ENCODE data around the gene RAET1L.
"Not testable (repeated sequence)": the region's sequence is repeated elsewhere in the genome, so short reads cannot be mapped to it uniquely, and the experiment has no call there.

Gene RAET1L

DNA sequence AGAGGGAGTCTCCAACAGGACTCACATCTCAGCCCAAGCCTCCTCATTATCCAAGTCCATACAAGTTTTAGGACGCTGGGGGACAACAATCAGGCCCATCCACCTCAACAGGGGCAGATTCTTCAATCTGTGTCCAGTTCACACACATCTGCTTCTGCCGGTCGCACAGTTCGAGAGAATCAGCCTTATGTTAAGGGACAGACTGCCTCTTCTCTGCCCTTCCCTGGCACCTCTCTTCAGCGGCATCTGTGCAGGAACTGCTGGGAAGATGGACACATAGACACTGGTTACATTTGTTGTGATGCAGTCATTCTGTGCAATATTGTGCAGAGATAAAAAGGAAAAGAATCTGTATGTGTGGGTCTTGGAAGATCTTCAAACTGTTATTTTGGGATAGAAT, 40.6 kb downstream of the RAET1L start:
- Histone ChIP-seq H3K27ac (ENCODE audit: low read depth, low read length) (no peak overlapping the region), H3K9ac (ENCODE audit: low read length in 5 of 5) (no peak overlapping the region), H3K4me3 (ENCODE audit: low read depth in 1 of 5, low read length in 5 of 5) (no peak overlapping the region), H3K4me1 (ENCODE audit: control insufficient read depth in 5 of 5, insufficient read depth in 5 of 5, low read length in 5 of 5) (peaks cover 0 to 3% (median 0%) of the 10 kb centered on the region in 5 donors), H3K36me3 (ENCODE audit: control insufficient read depth in 5 of 5, insufficient read depth in 5 of 5, low read length in 5 of 5) (no peaks in the 10 kb centered on the region), H3K27me3 (ENCODE audit: control insufficient read depth in 5 of 5, insufficient read depth in 4 of 5, low read length in 5 of 5) (peaks cover 41 to 74% (median 56%) of the 10 kb centered on the region in 5 donors), H3K9me3 (ENCODE audit: control insufficient read depth in 5 of 5, low read length in 5 of 5) (peaks cover 7 to 19% (median 15%) of the 10 kb centered on the region in 5 donors)

DNA sequence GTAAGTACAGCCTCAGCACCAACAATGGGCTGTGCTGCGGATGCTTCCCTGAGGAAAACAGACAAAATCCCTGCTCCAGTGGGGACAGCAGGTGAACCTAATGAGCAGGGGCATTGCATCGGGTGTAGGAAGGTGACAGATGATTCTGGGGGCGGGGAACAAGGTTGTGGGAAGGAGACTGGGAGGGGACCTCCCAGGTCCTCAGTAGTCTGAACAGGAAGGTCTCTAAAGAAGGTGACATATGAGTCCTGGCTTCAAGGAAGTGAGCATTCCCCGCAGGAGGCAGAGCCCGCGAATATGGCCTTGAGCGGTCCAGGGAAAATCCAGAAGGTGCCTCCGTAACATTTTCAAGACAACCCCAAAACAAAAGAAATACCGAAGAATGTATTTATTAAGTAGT, 42.2 kb downstream of the RAET1L start:
- Histone ChIP-seq H3K9ac (ENCODE audit: low read length in 5 of 5) (no peak overlapping the region), H3K27me3 (ENCODE audit: control insufficient read depth in 5 of 5, insufficient read depth in 4 of 5, low read length in 5 of 5) (peaks cover 26 to 62% (median 47%) of the 10 kb centered on the region in 5 donors)

DNA sequence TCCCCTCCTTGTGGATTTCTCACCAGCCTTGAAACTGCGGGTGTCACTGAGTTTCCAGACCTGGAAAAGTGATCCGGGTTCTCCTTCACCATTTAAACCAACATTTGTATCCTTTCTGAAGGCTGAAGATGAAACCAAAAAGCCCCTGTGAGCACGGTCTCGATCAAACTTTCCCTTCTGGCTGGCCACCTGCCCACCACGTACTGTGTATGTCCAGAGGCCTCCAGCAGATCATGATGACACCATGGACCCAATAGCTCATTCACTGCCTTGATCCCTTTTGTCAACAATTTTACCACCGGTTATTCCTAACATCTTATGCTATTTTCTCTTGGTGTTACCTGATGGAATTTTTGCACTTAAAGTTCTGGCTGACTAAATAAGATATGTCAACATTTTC, 46.0 kb downstream of the RAET1L start:
- Histone ChIP-seq H3K9me3 (ENCODE audit: control insufficient read depth in 5 of 5, low read length in 5 of 5) (peaks cover 0 to 3% (median 0%) of the 10 kb centered on the region in 5 donors), H3K36me3 (ENCODE audit: control insufficient read depth in 5 of 5, insufficient read depth in 5 of 5, low read length in 5 of 5) (no peaks in the 10 kb centered on the region), H3K4me1 (ENCODE audit: control insufficient read depth in 5 of 5, insufficient read depth in 5 of 5, low read length in 5 of 5) (no peaks in the 10 kb centered on the region), H3K4me3 (ENCODE audit: low read depth in 1 of 5, low read length in 5 of 5) (no peak overlapping the region), H3K9ac (ENCODE audit: low read length in 5 of 5) (no peak overlapping the region), H3K27me3 (ENCODE audit: control insufficient read depth in 5 of 5, insufficient read depth in 4 of 5, low read length in 5 of 5) (peaks cover 5 to 48% (median 20%) of the 10 kb centered on the region in 5 donors), H3K27ac (ENCODE audit: low read depth, low read length) (no peak overlapping the region)

More for the DNA sequence above, 42.2 kb downstream of the RAET1L start:
- Histone ChIP-seq H3K4me1 (ENCODE audit: control insufficient read depth in 5 of 5, insufficient read depth in 5 of 5, low read length in 5 of 5) (no peaks in the 10 kb centered on the region), H3K9me3 (ENCODE audit: control insufficient read depth in 5 of 5, low read length in 5 of 5) (peaks cover under 1 to 10% (median 7%) of the 10 kb centered on the region in 5 donors), H3K27ac (ENCODE audit: low read depth, low read length) (no peak overlapping the region), H3K4me3 (ENCODE audit: low read depth in 1 of 5, low read length in 5 of 5) (no peak overlapping the region), H3K36me3 (ENCODE audit: control insufficient read depth in 5 of 5, insufficient read depth in 5 of 5, low read length in 5 of 5) (no peaks in the 10 kb centered on the region)

DNA sequence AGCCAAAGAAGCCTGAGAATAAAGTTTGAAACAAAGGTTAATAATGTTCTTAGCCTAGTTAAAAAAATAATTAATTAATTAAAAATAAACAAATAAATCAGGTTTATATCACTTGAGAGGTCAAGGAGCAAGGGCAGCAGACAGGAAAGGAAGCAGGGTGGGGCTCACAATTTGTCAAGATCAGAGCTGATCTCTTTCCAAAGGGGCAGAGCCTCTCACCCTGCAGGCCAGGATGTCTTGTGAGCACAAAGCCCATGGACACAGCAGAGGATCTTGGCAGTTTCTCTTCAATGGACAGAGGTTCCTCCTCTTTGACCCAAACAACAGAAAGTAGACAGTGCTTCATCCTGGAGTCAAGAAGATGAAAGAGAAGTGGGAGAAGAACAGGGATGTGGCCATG, 46.7 kb downstream of the RAET1L start:
- H3K36me3 ChIP-seq (ENCODE audit: control insufficient read depth in 5 of 5, insufficient read depth in 5 of 5, low read length in 5 of 5): no peaks in the 10 kb centered on the region
- H3K9ac ChIP-seq (ENCODE audit: low read length in 5 of 5): no peak overlapping the region
- H3K4me1 ChIP-seq (ENCODE audit: control insufficient read depth in 5 of 5, insufficient read depth in 5 of 5, low read length in 5 of 5): no peaks in the 10 kb centered on the region
- H3K4me3 ChIP-seq (ENCODE audit: low read depth in 1 of 5, low read length in 5 of 5): no peak overlapping the region
- peaks cover 5 to 49% (median 21%) of the 10 kb centered on the region in 5 donors for H3K27me3 ChIP-seq (ENCODE audit: control insufficient read depth in 5 of 5, insufficient read depth in 4 of 5, low read length in 5 of 5)
- no peak overlapping the region for H3K27ac ChIP-seq (ENCODE audit: low read depth, low read length)
- H3K9me3 ChIP-seq (ENCODE audit: control insufficient read depth in 5 of 5, low read length in 5 of 5): peaks cover 0 to 3% (median 0%) of the 10 kb centered on the region in 5 donors

DNA sequence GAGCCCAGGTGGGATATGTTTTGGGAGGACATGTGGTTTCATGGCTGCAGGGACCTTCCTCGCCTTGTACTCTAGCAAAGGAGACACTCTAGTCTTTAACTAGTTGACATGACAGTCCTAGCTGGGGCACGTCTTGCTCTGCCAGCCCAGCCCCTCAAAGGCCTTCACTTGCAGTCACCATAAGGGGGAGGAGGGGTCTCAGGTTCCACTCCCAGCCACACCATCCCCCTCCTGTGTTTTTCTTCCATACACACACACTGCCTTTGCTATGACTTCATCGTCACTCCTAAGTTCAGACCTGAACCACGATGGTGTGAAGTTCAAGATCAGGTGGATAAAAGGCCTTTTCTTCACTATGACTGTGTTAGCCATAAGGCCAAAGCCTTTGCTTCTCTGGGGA, 48.1 kb downstream of the RAET1L start:
- Histone ChIP-seq H3K9ac (ENCODE audit: low read length in 5 of 5) (no peak overlapping the region), H3K4me1 (ENCODE audit: control insufficient read depth in 5 of 5, insufficient read depth in 5 of 5, low read length in 5 of 5) (no peaks in the 10 kb centered on the region), H3K4me3 (ENCODE audit: low read depth in 1 of 5, low read length in 5 of 5) (no peak overlapping the region), H3K36me3 (ENCODE audit: control insufficient read depth in 5 of 5, insufficient read depth in 5 of 5, low read length in 5 of 5) (no peaks in the 10 kb centered on the region), H3K27me3 (ENCODE audit: control insufficient read depth in 5 of 5, insufficient read depth in 4 of 5, low read length in 5 of 5) (peaks cover 0 to 38% (median 15%) of the 10 kb centered on the region in 5 donors), H3K9me3 (ENCODE audit: control insufficient read depth in 5 of 5, low read length in 5 of 5) (peaks cover 0 to 3% (median 0%) of the 10 kb centered on the region in 5 donors), H3K27ac (ENCODE audit: low read depth, low read length) (no peak overlapping the region)

DNA sequence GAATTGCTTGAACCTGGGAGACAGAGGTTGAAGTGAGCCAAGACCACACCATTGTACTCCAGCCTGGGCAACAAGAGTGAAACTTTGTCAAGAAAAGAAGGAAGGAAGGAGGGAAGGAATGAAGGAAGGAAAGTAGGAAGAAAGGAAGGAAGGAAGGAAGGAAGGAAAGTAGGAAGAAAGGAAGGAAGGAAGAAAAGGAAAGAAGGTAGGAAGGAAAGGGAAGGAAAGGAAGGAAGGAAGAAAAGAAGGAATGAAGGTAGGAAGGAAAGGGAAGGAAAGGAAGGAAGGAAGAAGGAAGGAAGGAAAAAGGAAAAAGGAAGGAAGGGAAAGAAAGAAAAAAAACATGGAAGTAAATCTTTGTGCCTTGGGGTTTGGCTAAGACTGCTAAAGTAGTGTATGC, 49.9 kb downstream of the RAET1L start:
- peaks cover 0 to 28% (median 10%) of the 10 kb centered on the region in 5 donors for H3K27me3 ChIP-seq (ENCODE audit: control insufficient read depth in 5 of 5, insufficient read depth in 4 of 5, low read length in 5 of 5)

DNA sequence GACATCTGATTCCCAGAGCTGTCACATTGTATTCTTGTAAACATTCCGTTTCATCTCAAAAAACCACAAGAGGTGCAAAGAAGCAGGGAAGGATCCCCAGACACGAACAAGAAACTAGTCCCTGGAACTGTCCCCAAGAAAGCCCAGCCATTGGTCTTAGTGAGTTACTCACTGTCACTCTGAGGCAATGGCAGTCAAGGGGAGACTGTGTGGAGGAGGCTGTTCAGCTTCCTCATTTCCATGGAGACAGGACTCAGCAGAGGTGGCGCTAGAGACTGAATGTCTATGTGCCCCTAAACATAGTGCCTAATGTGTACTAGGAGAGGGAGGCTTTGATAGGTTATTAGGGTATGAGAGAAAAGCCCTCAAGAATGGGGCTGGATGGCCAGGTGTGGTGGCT, 50.5 kb downstream of the RAET1L start:
- Histone ChIP-seq H3K27me3 (ENCODE audit: control insufficient read depth in 5 of 5, insufficient read depth in 4 of 5, low read length in 5 of 5) (peaks cover 0 to 29% (median 14%) of the 10 kb centered on the region in 5 donors), H3K36me3 (ENCODE audit: control insufficient read depth in 5 of 5, insufficient read depth in 5 of 5, low read length in 5 of 5) (no peaks in the 10 kb centered on the region)

More for the DNA sequence above, 49.9 kb downstream of the RAET1L start:
- H3K9me3 ChIP-seq (ENCODE audit: control insufficient read depth in 5 of 5, low read length in 5 of 5): no peaks in the 10 kb centered on the region
- H3K4me3 ChIP-seq (ENCODE audit: low read depth in 1 of 5, low read length in 5 of 5): no peak overlapping the region
- H3K36me3 ChIP-seq (ENCODE audit: control insufficient read depth in 5 of 5, insufficient read depth in 5 of 5, low read length in 5 of 5): no peaks in the 10 kb centered on the region
- no peaks in the 10 kb centered on the region for H3K4me1 ChIP-seq (ENCODE audit: control insufficient read depth in 5 of 5, insufficient read depth in 5 of 5, low read length in 5 of 5)
- H3K9ac ChIP-seq (ENCODE audit: low read length in 5 of 5): no peak overlapping the region
- H3K27ac ChIP-seq (ENCODE audit: low read depth, low read length): no peak overlapping the region

DNA sequence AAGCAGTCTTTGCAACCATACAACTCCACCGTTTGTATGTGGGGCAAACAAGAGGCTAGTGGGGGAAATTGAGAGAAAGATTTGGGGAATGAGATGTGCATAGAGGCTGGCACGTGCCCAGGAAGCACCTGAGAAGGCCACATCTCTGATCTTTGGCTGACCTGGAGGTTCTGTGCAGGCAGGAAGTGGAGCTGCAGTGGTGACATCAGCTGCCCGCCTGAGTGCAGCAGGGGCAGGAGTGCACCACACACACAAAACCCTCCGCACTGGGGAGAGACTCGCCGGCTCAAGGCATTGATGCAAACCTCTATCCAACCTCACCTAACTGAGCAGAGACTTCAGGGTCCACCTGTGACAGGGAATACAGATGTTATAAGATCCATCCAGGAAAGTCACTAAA, 50.9 kb downstream of the RAET1L start:
- H3K36me3 ChIP-seq (ENCODE audit: control insufficient read depth in 5 of 5, insufficient read depth in 5 of 5, low read length in 5 of 5); H3K9me3 ChIP-seq (ENCODE audit: control insufficient read depth in 5 of 5, low read length in 5 of 5); H3K4me1 ChIP-seq (ENCODE audit: control insufficient read depth in 5 of 5, insufficient read depth in 5 of 5, low read length in 5 of 5); H3K4me3 ChIP-seq (ENCODE audit: low read depth in 1 of 5, low read length in 5 of 5); H3K27ac ChIP-seq (ENCODE audit: low read depth, low read length); H3K9ac ChIP-seq (ENCODE audit: low read length in 5 of 5): not testable (repeated sequence)
- H3K27me3 ChIP-seq (ENCODE audit: control insufficient read depth in 5 of 5, insufficient read depth in 4 of 5, low read length in 5 of 5): peaks cover 0 to 32% (median 17%) of the 10 kb centered on the region in 5 donors

More for the DNA sequence above, 50.5 kb downstream of the RAET1L start:
- H3K9ac ChIP-seq (ENCODE audit: low read length in 5 of 5): no peak overlapping the region
- no peaks in the 10 kb centered on the region for H3K4me1 ChIP-seq (ENCODE audit: control insufficient read depth in 5 of 5, insufficient read depth in 5 of 5, low read length in 5 of 5)
- H3K4me3 ChIP-seq (ENCODE audit: low read depth in 1 of 5, low read length in 5 of 5): no peak overlapping the region
- H3K9me3 ChIP-seq (ENCODE audit: control insufficient read depth in 5 of 5, low read length in 5 of 5): no peaks in the 10 kb centered on the region
- no peak overlapping the region for H3K27ac ChIP-seq (ENCODE audit: low read depth, low read length)

DNA sequence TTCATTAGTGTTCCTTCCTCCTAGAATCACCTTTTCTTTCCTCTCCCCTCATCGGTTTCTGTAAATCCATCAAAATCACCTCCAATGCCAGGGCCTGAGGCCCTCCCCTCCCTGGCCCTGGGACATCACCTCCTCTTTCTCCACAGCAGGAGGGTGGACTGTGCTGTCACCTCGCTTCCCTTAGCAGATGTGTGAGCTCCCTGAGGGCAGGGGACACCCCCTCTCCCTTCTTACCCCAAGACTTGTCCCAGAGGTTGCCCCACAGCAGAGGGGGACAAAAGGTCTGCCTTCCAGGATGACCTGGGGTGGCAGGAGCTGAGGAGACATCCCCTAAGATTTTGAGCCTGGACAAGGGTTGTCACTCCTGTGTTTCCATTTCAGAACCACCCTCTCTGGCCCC, 55.7 kb downstream of the RAET1L start:
- Histone ChIP-seq H3K27me3 (ENCODE audit: control insufficient read depth in 5 of 5, insufficient read depth in 4 of 5, low read length in 5 of 5) (peaks cover 11 to 36% (median 23%) of the 10 kb centered on the region in 5 donors), H3K4me1 (ENCODE audit: control insufficient read depth in 5 of 5, insufficient read depth in 5 of 5, low read length in 5 of 5) (peaks cover 0 to 10% (median 9%) of the 10 kb centered on the region in 5 donors), H3K9me3 (ENCODE audit: control insufficient read depth in 5 of 5, low read length in 5 of 5) (no peaks in the 10 kb centered on the region), H3K36me3 (ENCODE audit: control insufficient read depth in 5 of 5, insufficient read depth in 5 of 5, low read length in 5 of 5) (no peaks in the 10 kb centered on the region), H3K27ac (ENCODE audit: low read depth, low read length) (no peak overlapping the region), H3K9ac (ENCODE audit: low read length in 5 of 5) (no peak overlapping the region), H3K4me3 (ENCODE audit: low read depth in 1 of 5, low read length in 5 of 5) (no peak overlapping the region)

DNA sequence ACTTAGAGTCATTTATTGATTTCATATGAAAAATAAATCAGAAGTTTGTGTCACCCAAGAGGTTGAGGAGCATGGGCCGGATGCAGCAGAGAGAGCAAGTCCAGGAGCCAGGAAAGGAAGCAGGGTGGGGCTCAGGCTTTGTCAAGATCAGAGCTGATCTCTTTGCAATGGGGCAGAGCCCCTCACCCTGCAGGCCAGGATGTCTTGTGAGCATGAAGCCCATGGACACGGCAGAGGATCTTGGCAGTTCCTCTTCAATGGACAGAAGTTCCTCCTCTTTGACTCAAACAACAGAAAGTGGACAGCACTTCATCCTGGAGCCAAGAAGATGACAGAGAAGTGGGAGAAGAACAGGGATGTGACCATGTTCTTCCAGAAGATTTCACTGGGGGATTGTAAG, 56.4 kb downstream of the RAET1L start:
- not testable (repeated sequence) for H3K9ac ChIP-seq (ENCODE audit: low read length in 5 of 5); H3K4me3 ChIP-seq (ENCODE audit: low read depth in 1 of 5, low read length in 5 of 5); H3K9me3 ChIP-seq (ENCODE audit: control insufficient read depth in 5 of 5, low read length in 5 of 5); H3K27ac ChIP-seq (ENCODE audit: low read depth, low read length); H3K36me3 ChIP-seq (ENCODE audit: control insufficient read depth in 5 of 5, insufficient read depth in 5 of 5, low read length in 5 of 5)
- peaks cover 4 to 17% (median 16%) of the 10 kb centered on the region in 5 donors for H3K4me1 ChIP-seq (ENCODE audit: control insufficient read depth in 5 of 5, insufficient read depth in 5 of 5, low read length in 5 of 5)
- peaks cover 18 to 37% (median 27%) of the 10 kb centered on the region in 5 donors for H3K27me3 ChIP-seq (ENCODE audit: control insufficient read depth in 5 of 5, insufficient read depth in 4 of 5, low read length in 5 of 5)
